GM23248 (cell line): ENCODE results near the gene CNPY3. TPM values are rescaled to one million over a fixed set of nuclear protein-coding genes. Genes with fewer than 3 reads are reported as not detected.
A peak's percentile ranks its signal among the peaks of the same experiment; 100 is the strongest.

ENCODE experiments used
- DNase-seq: peaks from one replicate; pipeline ENCODE4 v3.0.0-alpha.2; 2015
- H2AFZ ChIP-seq: fragments of 200-600 bp; sonication (generic); 2 replicates; pipeline ENCODE4 v1.6.1; 2016; ENCODE audit warnings: antibody characterized with exemption
- H3F3A ChIP-seq: fragments of 200-600 bp; sonication (generic); 2 replicates; pipeline ENCODE4 v1.6.1; 2016; ENCODE audit warnings: mild to moderate bottlenecking, antibody characterized with exemption, mixed run types; ENCODE audit not compliant: insufficient read depth
- H3K27ac ChIP-seq: fragments of 200-600 bp; sonication (generic); 2 replicates; pipeline ENCODE4 v1.5.1; 2016; ENCODE audit warnings: mild to moderate bottlenecking
- H3K27me3 ChIP-seq: fragments of 200-600 bp; sonication (generic); replicated peaks from 2 replicates; pipeline ENCODE4 v1.6.1; 2016; ENCODE audit warnings: mild to moderate bottlenecking; ENCODE audit not compliant: insufficient read depth
- H3K36me3 ChIP-seq: fragments of 200-600 bp; sonication (generic); 2 replicates; pipeline ENCODE4 v1.6.1; 2016; ENCODE audit warnings: low read depth, mild to moderate bottlenecking
- H3K4me1 ChIP-seq: fragments of 200-600 bp; sonication (generic); 2 replicates; pipeline ENCODE4 v1.6.1; 2016; ENCODE audit warnings: mild to moderate bottlenecking; ENCODE audit not compliant: insufficient read depth
- H3K4me2 ChIP-seq: fragments of 200-600 bp; sonication (generic); one replicate; pipeline ENCODE4 v1.6.1; 2016; ENCODE audit warnings: mild to moderate bottlenecking; ENCODE audit not compliant: unreplicated experiment
- H3K4me3 ChIP-seq: fragments of 200-600 bp; sonication (generic); 2 replicates; pipeline ENCODE4 v1.5.1; 2016; ENCODE audit warnings: mild to moderate bottlenecking
- H3K79me2 ChIP-seq: fragments of 200-600 bp; sonication (generic); 2 replicates; pipeline ENCODE4 v1.6.1; 2016; ENCODE audit warnings: mild to moderate bottlenecking; ENCODE audit not compliant: insufficient read depth
- H3K9ac ChIP-seq: fragments of 200-600 bp; sonication (generic); 2 replicates; pipeline ENCODE4 v1.6.1; 2016; ENCODE audit warnings: mild to moderate bottlenecking
- H3K9me2 ChIP-seq: fragments of 200-600 bp; sonication (generic); 2 replicates; pipeline ENCODE4 v1.6.1; 2016; ENCODE audit warnings: mixed run types, mild to moderate bottlenecking, moderate library complexity; ENCODE audit not compliant: insufficient read depth
- H3K9me3 ChIP-seq: fragments of 200-600 bp; sonication (generic); one replicate; pipeline ENCODE4 v1.6.1; 2017; ENCODE audit warnings: low read depth
- H4K20me1 ChIP-seq: fragments of 200-600 bp; sonication (generic); 2 replicates; pipeline ENCODE4 v1.6.0; 2016; ENCODE audit not compliant: insufficient read depth
- EZH2 ChIP-seq: fragments of 200-600 bp; sonication (generic); IDR thresholded peaks from 2 replicates; pipeline ENCODE4 v1.6.1; 2018; ENCODE audit warnings: antibody characterized with exemption, mild to moderate bottlenecking; ENCODE audit not compliant: insufficient read depth, poor library complexity, severe bottlenecking
- EZH2phosphoT487 ChIP-seq: fragments of 200-600 bp; sonication (generic); IDR thresholded peaks from 2 replicates; pipeline ENCODE4 v1.6.1; 2018; ENCODE audit warnings: antibody characterized with exemption, moderate library complexity, mild to moderate bottlenecking, low read depth; ENCODE audit not compliant: insufficient read depth
- WGBS, 2 experiments: methylation state at CpG; one replicate each; pipeline ENCODE4 v1.1.6; 2015 to 2017; ENCODE audit warnings: low lambda C conversion rate in 2 of 2, low coverage in 1 of 2; ENCODE audit errors: missing lambda C conversion rate in 2 of 2; 5-methylcytosine and 5-hydroxymethylcytosine counted together
- in situ Hi-C: fragments of 300-500 bp; cut with MboI; formaldehyde crosslinking; loops from 2 replicates; pipeline ENCODE4 v1.15.0; 2020
- polyA plus RNA-seq: library from polyadenylated mRNA; unstranded; fragments of >200 nt; fragmentation: Nextera tagmentation; extraction: Ambion mirVana; gene quantifications from 2 replicates; pipeline ENCODE4 v1.2.1, GENCODE V29; 2016
- total RNA-seq: library from RNA; depleted of rRNA; stranded (reverse); fragments of >200 nt; shearing (Covaris generic); gene quantifications from 2 replicates; pipeline ENCODE4 v1.2.3, GENCODE V29; 2014

CNPY3 gene
- total and polyA plus RNA-seq, 2 experiments from 2014 or later: 45.1 to 58.6 TPM

GRCh38 chr6:42925248-42925857 lies 3.9 kb upstream of the CNPY3 start:
- no peaks in the 10 kb centered on the region for H3K27me3 ChIP-seq
- no peaks in the 10 kb centered on the region for H3K36me3 ChIP-seq
- no peak for DNase-seq
- TF ChIP-seq EZH2: no peak
- TF ChIP-seq EZH2phosphoT487: no peak
- no peaks in the 10 kb centered on the region for H3K9me2 ChIP-seq
- H3K27ac ChIP-seq: no peak overlapping the region
- peaks cover 2% of the 10 kb centered on the region for H3K79me2 ChIP-seq
- in situ Hi-C loops: no loop called here
- no peak overlapping the region for H3K9ac ChIP-seq
- H4K20me1 ChIP-seq: no peaks in the 10 kb centered on the region
- 38 to 50% methylated on average over 2 to 15 of the region's 23 CpGs for WGBS, 2 experiments
- no peaks in the 10 kb centered on the region for H3K9me3 ChIP-seq
- H3K4me3 ChIP-seq: no peak overlapping the region
- peaks cover 5% of the 10 kb centered on the region for H3K4me1 ChIP-seq
- peaks cover 16% of the 10 kb centered on the region for H3F3A ChIP-seq
- no peak overlapping the region for H2AFZ ChIP-seq
- H3K4me2 ChIP-seq: no peak overlapping the region

- Histone ChIP-seq H3K27me3 (no peaks in the 10 kb centered on the region), H3K9me3 (no peaks in the 10 kb centered on the region), H3K79me2 (peaks cover 47% of the 10 kb centered on the region), H3K9me2 (no peaks in the 10 kb centered on the region), H3K27ac (peak overlapping the region; percentile 94), H3K4me2 (peak overlapping the region; percentile 95), H4K20me1 (no peaks in the 10 kb centered on the region), H3F3A (peaks cover 32% of the 10 kb centered on the region), H3K9ac (peak overlapping the region; percentile 84), H2AFZ (peak overlapping the region; percentile 96), H3K4me1 (peaks cover 13% of the 10 kb centered on the region), H3K4me3 (peak overlapping the region; percentile 86), H3K36me3 (no peaks in the 10 kb centered on the region)
- in situ Hi-C loops: no loop called here
- TF ChIP-seq EZH2 (no peak), EZH2phosphoT487 (no peak)
- WGBS, 2 experiments: 2 to 4% methylated on average over 13 of the region's 16 CpGs
- DNase-seq: peak; percentile 87
These were observed 611 bp downstream of the CNPY3 start for GRCh38 chr6:42929821-42930360.

GRCh38 chr6:42932412-42932811 lies 3.1 kb downstream of the CNPY3 start:
- H3K27ac ChIP-seq: no peak overlapping the region
- H3K27me3 ChIP-seq: no peaks in the 10 kb centered on the region
- H3K4me3 ChIP-seq: no peak overlapping the region
- in situ Hi-C loops: no loop called here
- WGBS, 2 experiments: 87 to 91% methylated on average over 3 of the region's 3 CpGs
- H3K79me2 ChIP-seq: peaks cover 65% of the 10 kb centered on the region
- H3K9ac ChIP-seq: no peak overlapping the region
- no peak overlapping the region for H3K4me2 ChIP-seq
- peaks cover 13% of the 10 kb centered on the region for H3K4me1 ChIP-seq
- H3K9me3 ChIP-seq: no peaks in the 10 kb centered on the region
- peaks cover 32% of the 10 kb centered on the region for H3F3A ChIP-seq
- H3K9me2 ChIP-seq: no peaks in the 10 kb centered on the region
- DNase-seq: no peak
- no peak for TF ChIP-seq EZH2phosphoT487
- no peak for TF ChIP-seq EZH2
- H4K20me1 ChIP-seq: no peaks in the 10 kb centered on the region
- peaks cover 12% of the 10 kb centered on the region; the same call in 1 of the 2 replicates for H3K36me3 ChIP-seq
- H2AFZ ChIP-seq: no peak overlapping the region

- H3K4me1 ChIP-seq: peaks cover 13% of the 10 kb centered on the region
- no peak overlapping the region for H3K9ac ChIP-seq
- H3K9me2 ChIP-seq: no peaks in the 10 kb centered on the region
- H2AFZ ChIP-seq: no peak overlapping the region
- no peaks in the 10 kb centered on the region for H3K27me3 ChIP-seq
- 76 to 81% methylated on average over 3 of the region's 3 CpGs for WGBS, 2 experiments
- H3K4me2 ChIP-seq: no peak overlapping the region
- no peaks in the 10 kb centered on the region for H4K20me1 ChIP-seq
- in situ Hi-C loops: no loop called here
- H3K9me3 ChIP-seq: no peaks in the 10 kb centered on the region
- H3K79me2 ChIP-seq: peaks cover 65% of the 10 kb centered on the region
- no peak overlapping the region for H3K27ac ChIP-seq
- H3K36me3 ChIP-seq: peaks cover 12% of the 10 kb centered on the region; the same call in 1 of the 2 replicates
- TF ChIP-seq EZH2phosphoT487 (no peak), EZH2 (no peak)
- H3F3A ChIP-seq: peaks cover 31% of the 10 kb centered on the region
- H3K4me3 ChIP-seq: no peak overlapping the region
- DNase-seq: no peak
These were observed 3.9 kb downstream of the CNPY3 start for GRCh38 chr6:42933205-42933604.
